ENCODE results near the gene ITGAD.
"Not testable (repeated sequence)": the region's sequence is repeated elsewhere in the genome, so short reads cannot be mapped to it uniquely, and the experiment has no call there.

DNA sequence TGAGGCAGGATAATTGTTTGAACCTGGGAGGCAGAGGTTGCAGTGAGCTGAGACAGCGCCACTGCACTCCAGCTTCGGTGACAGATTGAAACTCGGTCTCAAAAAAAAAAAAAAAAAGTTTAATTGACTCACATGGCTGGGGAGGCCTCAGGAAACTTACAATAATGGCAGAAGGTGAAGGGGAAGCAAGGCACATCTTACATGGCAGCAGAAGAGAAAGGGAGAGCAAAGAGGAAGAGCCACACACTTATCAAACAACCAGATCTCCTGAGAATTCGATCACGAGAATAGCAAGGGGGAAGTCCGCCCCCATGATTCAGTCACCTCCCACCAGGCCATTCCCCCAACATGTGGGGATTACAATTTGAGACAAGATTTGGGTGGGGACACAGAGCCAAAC, 52.8 kb downstream of the ITGAD start:
- not testable (repeated sequence) for TF ChIP-seq CTCF (conservative IDR thresholded peaks at IDR 0.05; ENCODE audit: low read length); EZH2phosphoT487 (IDR thresholded peaks at IDR 0.05; ENCODE audit: borderline replicate concordance)

Data from Loucy (cell line).